Hepatocyte (in vitro differentiated cells): ENCODE measurements around the gene ALX4. TPM values are rescaled to one million over a fixed set of nuclear protein-coding genes. Genes with fewer than 3 reads are reported as not detected.

Experiments used
- DNase-seq: peaks from one replicate; pipeline ENCODE4 v3.0.0-alpha.2; 2016; ENCODE audit warnings: low spot score
- H2AFZ ChIP-seq: fragments of 200-600 bp; sonication (generic); 2 replicates; pipeline ENCODE4 v1.6.0; 2016; ENCODE audit warnings: antibody characterized with exemption, mild to moderate bottlenecking
- H3K27ac ChIP-seq: fragments of 200-600 bp; sonication (generic); 2 replicates; pipeline ENCODE4 v1.5.1; 2016; ENCODE audit warnings: mild to moderate bottlenecking
- H3K27me3 ChIP-seq: fragments of 200-600 bp; sonication (generic); 2 replicates; pipeline ENCODE4 v1.6.1; 2016
- H3K36me3 ChIP-seq: fragments of 200-600 bp; sonication (generic); replicated peaks from 2 replicates; pipeline ENCODE4 v1.5.1; 2016; ENCODE audit warnings: low read depth; ENCODE audit not compliant: insufficient read depth
- H3K4me1 ChIP-seq: fragments of 200-600 bp; sonication (generic); 2 replicates; pipeline ENCODE4 v1.5.1; 2016; ENCODE audit warnings: mild to moderate bottlenecking, moderate library complexity; ENCODE audit not compliant: insufficient read depth
- H3K4me2 ChIP-seq: fragments of 200-600 bp; sonication (generic); 2 replicates; pipeline ENCODE4 v1.6.0; 2016
- H3K4me3 ChIP-seq: fragments of 200-600 bp; sonication (generic); 2 replicates; pipeline ENCODE4 v1.5.1; 2016; ENCODE audit warnings: mild to moderate bottlenecking
- H3K79me2 ChIP-seq: fragments of 200-600 bp; sonication (generic); 2 replicates; pipeline ENCODE4 v1.6.0; 2017; ENCODE audit warnings: mild to moderate bottlenecking
- H3K9me2 ChIP-seq: fragments of 200-600 bp; sonication (generic); replicated peaks from 2 replicates; pipeline ENCODE4 v1.6.0; 2017; ENCODE audit warnings: mild to moderate bottlenecking; ENCODE audit not compliant: insufficient read depth
- H3K9me3 ChIP-seq: fragments of 200-600 bp; sonication (generic); 2 replicates; pipeline ENCODE4 v1.5.1; 2016; ENCODE audit warnings: low read depth, mild to moderate bottlenecking
- H4K20me1 ChIP-seq: fragments of 200-600 bp; sonication (generic); 2 replicates; pipeline ENCODE4 v1.6.0; 2016; ENCODE audit warnings: mild to moderate bottlenecking; ENCODE audit not compliant: insufficient read depth, poor library complexity, severe bottlenecking
- CTCF ChIP-seq: fragments of 200-600 bp; sonication (generic); IDR thresholded peaks from 2 replicates; pipeline ENCODE4 v1.5.1; 2016; ENCODE audit warnings: antibody characterized with exemption, mild to moderate bottlenecking; ENCODE audit not compliant: poor library complexity
- EZH2 ChIP-seq: fragments of 200-600 bp; sonication (generic); IDR thresholded peaks from 2 replicates; pipeline ENCODE4 v1.6.1; 2016; ENCODE audit warnings: antibody characterized with exemption, mild to moderate bottlenecking, borderline replicate concordance
- EZH2phosphoT487 ChIP-seq: fragments of 200-600 bp; sonication (generic); IDR thresholded peaks from one replicate; pipeline ENCODE4 v1.6.1; 2018; ENCODE audit warnings: antibody characterized with exemption, mild to moderate bottlenecking, low read depth, moderate library complexity; ENCODE audit not compliant: unreplicated experiment, severe bottlenecking
- WGBS: methylation state at CpG from one replicate; pipeline ENCODE4 v1.1.6; 2016; ENCODE audit warnings: low lambda C conversion rate; ENCODE audit errors: missing lambda C conversion rate; 5-methylcytosine and 5-hydroxymethylcytosine counted together
- polyA plus RNA-seq: library from polyadenylated mRNA; unstranded; fragments of >200 nt; fragmentation: Nextera tagmentation; extraction: Ambion mirVana; gene quantifications from 2 replicates; pipeline ENCODE4 v1.2.1, GENCODE V29; 2016
- total RNA-seq: library from RNA; depleted of rRNA; stranded (reverse); fragments of >200 nt; gene quantifications from 2 replicates; pipeline ENCODE4 v1.2.3, GENCODE V29; 2014

The ALX4 gene
- total and polyA plus RNA-seq, 2 experiments from 2014 or later = 1.3 to 3.8 TPM

- TF ChIP-seq EZH2 (no peak), EZH2phosphoT487 (no peak), CTCF (no peak)
- 54% methylated on average over 15 of the region's 17 CpGs for WGBS
- DNase-seq = no peak
Measured at GRCh38 chr11:44269369-44270351, 40.3 kb downstream of the ALX4 start.

GRCh38 chr11:44268614-44269080 lies 41.3 kb downstream of the ALX4 start:
- Histone ChIP-seq H3K9me3 (no peaks in the 10 kb centered on the region), H3K4me2 (no peak overlapping the region), H4K20me1 (no peaks in the 10 kb centered on the region), H3K79me2 (no peaks in the 10 kb centered on the region), H3K36me3 (no peaks in the 10 kb centered on the region), H3K4me3 (no peak overlapping the region), H3K9me2 (no peaks in the 10 kb centered on the region), H3K4me1 (no peaks in the 10 kb centered on the region), H2AFZ (no peak overlapping the region), H3K27ac (no peak overlapping the region), H3K27me3 (no peaks in the 10 kb centered on the region)
- TF ChIP-seq CTCF (no peak), EZH2phosphoT487 (no peak), EZH2 (no peak)
- WGBS = 83% methylated on average over 5 of the region's 5 CpGs
- no peak for DNase-seq

More at GRCh38 chr11:44269369-44270351, 40.3 kb downstream of the ALX4 start:
- no peaks in the 10 kb centered on the region for H3K36me3 ChIP-seq
- no peaks in the 10 kb centered on the region for H3K79me2 ChIP-seq
- H3K4me1 ChIP-seq = no peaks in the 10 kb centered on the region
- no peak overlapping the region for H3K4me3 ChIP-seq
- H3K9me3 ChIP-seq = no peaks in the 10 kb centered on the region
- H4K20me1 ChIP-seq = no peaks in the 10 kb centered on the region
- no peak overlapping the region for H2AFZ ChIP-seq
- H3K27ac ChIP-seq = no peak overlapping the region
- H3K4me2 ChIP-seq = no peak overlapping the region
- H3K9me2 ChIP-seq = no peaks in the 10 kb centered on the region
- H3K27me3 ChIP-seq = no peaks in the 10 kb centered on the region

- no peak for DNase-seq
- H3K4me1 ChIP-seq = no peaks in the 10 kb centered on the region
- H3K79me2 ChIP-seq = no peaks in the 10 kb centered on the region
- no peak overlapping the region for H2AFZ ChIP-seq
- TF ChIP-seq CTCF (no peak), EZH2phosphoT487 (no peak), EZH2 (no peak)
- H4K20me1 ChIP-seq = no peaks in the 10 kb centered on the region
- H3K9me2 ChIP-seq = no peaks in the 10 kb centered on the region
- no peak overlapping the region for H3K4me2 ChIP-seq
- H3K9me3 ChIP-seq = no peaks in the 10 kb centered on the region
- H3K27me3 ChIP-seq = no peaks in the 10 kb centered on the region
- H3K27ac ChIP-seq = no peak overlapping the region
- WGBS = 93% methylated on average over 8 of the region's 8 CpGs
- H3K4me3 ChIP-seq = no peak overlapping the region
- no peaks in the 10 kb centered on the region for H3K36me3 ChIP-seq
Measured at GRCh38 chr11:44267750-44268613, 42.0 kb downstream of the ALX4 start.
